Gastroesophageal sphincter (tissue), 3 donors: ENCODE data around the gene OTUD3.

Source experiments
- CTCF ChIP-seq, 4 experiments: fragments of 200-600 bp in 2 of 4; fragments of 450-650 bp in 2 of 4; sonication (generic) in 1 of 4; IDR thresholded peaks; one replicate each; pipeline ENCODE4 v1.5.1; 2017 to 2019; ENCODE audit warnings: antibody characterized with exemption in 4 of 4, mild to moderate bottlenecking in 2 of 4, moderate library complexity in 2 of 4
- EP300 ChIP-seq: sonication (generic); formaldehyde crosslinking; IDR thresholded peaks from one replicate; pipeline ENCODE4 v1.6.1; 2017; ENCODE audit warnings: antibody characterized with exemption, mild to moderate bottlenecking
- POLR2AphosphoS5 ChIP-seq: sonication (generic); formaldehyde crosslinking; IDR thresholded peaks from one replicate; pipeline ENCODE4 v1.6.1; 2017; ENCODE audit warnings: antibody characterized with exemption

- TF ChIP-seq POLR2AphosphoS5 (no peak), CTCF (IDR thresholded peaks at IDR 0.05) (no peak), EP300 (no peak)
Observed at GRCh38 chr1:19892129-19892528, 9.9 kb downstream of the OTUD3 start.
